Stimulated activated CD4-positive, alpha-beta T cell treated with anti-CD3 and anti-CD28 coated beads, Interleukin-15, amount 100 ng/mL, for 1 hour (primary cell): ENCODE measurements around the gene DIP2C.

Experiments
- DNase-seq, 2 donors: peaks; one replicate each; pipeline ENCODE4 v3.0.0-alpha.2; 2020; ENCODE audit warnings: low read depth in 1 of 2, low spot score in 1 of 2

The DIP2C gene

DNA sequence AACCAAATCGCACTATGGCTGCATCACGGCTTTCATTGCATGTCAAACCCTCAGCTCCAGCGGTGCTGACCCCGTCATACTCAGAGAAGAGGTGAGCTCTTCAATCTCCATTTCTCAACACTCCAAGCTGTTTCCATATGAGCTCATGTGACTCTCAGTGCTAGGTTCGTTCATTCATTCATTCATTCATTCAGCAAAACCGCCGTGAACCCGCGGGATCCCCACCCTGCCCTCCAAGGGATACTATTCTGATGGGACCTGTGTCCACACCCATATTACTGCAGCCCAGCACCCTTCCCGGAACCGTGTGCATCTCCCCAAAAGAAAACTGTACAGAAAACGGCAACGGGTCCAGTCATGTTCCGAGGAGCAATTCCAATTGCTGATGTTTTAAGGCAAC is 184.7 kb downstream of the DIP2C start:
- DNase-seq: no peak

DNA sequence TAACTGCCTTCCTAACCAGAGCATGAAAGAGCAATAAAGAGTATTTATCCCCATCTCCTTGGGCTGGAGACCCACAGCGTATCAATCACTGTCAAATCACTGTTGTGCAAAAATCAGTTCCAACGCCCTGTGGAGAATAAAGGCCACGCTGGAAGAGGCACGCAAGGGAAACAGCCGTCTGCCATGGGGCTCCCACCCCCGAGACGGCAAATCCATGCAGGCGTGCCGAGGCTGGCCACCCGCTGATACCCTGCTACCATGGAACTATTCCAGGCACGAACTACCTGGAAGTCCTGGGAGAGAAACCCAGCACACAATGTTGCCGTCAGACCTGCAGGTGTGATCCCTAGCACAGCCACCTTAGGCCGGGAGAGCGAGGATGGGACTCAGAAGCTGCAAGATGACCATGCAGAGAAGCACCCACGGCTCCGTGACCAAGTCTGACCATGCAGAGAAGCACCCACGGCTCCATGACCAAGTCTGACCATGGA is 185.3 kb downstream of the DIP2C start:
- DNase-seq: no peak

DNA sequence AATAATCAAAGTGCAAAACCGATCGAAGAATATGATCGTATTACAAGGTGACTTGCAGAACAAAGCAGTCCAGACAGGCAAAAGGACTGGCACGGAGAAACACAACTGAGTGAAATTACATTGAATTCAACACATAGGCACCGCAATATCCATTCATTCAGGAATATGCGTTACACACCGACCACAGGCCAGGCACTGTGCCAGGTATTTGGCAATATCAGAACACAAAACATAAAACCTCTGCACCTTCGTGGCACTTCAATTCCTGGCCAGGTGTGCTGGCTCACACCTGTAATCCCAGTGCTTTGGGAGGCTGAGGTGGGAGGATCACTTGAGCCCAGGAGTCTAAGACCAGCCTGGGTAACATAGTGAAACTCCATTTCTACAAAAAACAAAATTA is 187.9 kb downstream of the DIP2C start:
- no peak for DNase-seq

DNA sequence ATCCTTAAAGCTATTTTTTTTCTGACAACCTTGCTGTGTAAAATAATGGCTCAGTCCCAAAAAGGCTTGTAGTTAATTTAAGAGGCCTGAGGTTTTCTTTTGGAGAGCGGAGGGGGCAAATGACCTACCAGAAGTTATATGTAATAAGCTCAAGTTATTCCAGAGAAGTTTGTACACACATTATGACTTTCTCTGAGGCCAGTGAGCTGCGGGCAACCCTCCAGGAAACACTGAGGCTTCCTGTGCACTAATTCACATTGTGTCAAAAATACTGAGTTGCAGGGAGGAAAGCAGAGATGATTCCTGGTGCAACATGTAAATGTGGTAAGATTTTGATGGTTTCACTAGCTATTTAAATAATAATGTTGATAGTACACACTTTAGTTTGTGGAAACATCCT is 188.6 kb downstream of the DIP2C start:
- no peak for DNase-seq

DNA sequence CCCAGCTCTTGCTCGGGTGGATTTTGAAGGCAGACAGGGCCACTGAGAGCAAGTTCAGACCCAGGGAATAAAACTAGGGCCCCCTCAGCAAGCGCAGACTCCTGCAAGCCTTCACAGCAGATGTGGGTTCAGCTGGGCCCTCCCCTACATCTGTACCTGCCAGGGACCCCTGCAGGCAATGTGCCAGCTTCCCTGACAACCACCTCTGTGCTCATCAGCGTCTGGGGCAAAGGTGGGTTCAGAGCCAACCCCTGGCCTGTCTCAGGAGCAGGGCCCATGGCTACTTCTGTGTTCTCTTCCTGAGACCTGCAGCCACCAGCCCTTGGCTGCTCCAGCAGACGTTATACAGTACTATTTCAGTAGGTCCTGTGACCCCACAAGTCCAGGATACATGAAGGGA is 189.5 kb downstream of the DIP2C start:
- DNase-seq: no peak

DNA sequence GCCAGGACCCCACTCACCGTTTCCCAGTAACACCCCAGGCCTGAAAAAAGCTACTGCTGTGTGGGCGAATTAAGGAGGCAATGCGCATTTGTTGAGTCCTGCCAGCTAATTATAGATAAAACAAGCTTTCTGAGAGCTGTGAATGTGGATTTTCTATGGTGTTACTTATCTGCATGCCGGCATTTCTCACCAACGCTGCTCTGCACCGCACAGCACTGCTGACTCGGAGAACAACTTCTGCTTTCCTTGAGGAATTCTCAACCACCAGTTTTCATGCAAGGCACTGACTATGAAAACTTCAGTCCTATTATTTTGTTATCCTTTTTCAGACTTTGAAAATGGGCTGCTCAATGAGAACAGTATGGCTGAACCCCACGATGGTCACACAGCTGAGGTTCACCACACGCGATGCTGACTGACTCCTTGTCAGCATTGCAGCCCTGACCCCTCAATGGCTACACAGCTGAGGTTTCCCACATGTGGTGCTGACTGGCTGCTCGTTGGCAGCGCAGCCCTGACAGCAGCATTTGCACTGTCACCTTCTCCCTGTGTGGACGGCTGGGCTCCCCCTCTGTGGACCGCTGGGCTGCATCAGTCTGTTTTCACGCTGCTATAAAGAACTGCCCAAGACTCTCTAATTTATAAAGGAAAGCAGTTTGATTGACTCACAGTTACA is 190.6 kb downstream of the DIP2C start:
- no peak for DNase-seq

DNA sequence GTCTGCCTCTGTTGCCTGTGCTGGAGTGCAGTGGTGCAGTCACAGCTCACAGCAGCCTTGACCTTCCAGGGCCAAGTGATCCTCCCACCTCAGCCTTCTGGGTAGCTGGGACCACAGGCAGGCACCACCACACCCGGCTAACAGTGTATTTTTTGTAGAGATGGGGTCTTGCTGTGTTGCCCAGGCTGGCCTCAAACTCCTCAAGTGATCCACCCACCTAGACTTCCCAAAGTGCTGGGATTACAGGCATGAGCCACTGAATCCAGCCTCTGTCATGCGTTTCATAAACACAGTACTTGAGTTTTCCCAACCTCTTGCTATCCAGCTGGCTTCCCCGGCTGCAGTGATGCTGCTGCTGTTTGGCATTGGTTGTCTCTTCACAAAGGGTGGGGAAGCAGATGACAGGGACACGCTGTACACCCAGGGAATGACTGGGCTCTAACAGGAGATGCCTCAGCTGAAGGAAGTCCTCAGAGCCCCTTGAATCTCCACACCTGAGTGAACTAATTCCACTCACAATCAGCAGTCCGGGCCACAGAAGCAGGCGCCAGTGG is 191.5 kb downstream of the DIP2C start:
- no peak for DNase-seq

DNA sequence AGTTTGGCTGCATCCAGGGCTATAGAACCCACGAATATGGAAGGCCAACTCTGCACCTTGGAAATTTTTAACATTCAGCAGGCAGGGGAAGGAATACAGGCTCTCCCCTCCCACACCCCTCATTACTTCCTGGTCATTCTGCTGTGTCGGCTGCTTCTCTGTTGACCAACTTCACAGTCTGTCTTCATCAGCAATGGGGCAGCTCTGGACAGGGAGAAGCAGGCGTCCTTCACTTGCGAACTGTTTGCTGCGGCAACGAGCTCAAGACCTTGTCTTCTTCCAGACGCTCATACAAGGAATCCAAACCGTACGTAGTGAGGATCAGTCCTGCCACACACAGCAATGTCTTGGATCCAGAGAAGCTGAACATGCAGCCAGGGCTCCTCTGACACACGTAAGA is 192.2 kb downstream of the DIP2C start:
- no peak for DNase-seq

DNA sequence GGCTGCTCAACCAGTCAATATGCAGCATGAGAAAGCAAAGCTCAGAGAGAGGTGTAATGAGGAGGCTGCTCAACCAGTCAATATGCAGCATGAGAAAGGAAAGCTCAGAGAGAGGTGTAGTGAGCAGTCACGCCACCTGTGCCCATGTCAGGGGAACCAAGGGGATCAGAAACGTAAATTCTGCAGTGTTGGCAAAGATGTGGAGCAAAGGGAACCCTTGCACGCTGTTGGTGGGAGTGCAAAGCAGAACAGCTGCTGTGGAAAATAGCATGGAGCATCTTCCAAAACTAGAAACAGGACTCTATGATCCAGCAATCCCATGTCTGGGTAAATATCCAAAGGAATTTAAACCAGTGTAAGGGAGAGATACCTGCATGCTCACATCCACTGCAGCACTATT is 194.9 kb downstream of the DIP2C start:
- DNase-seq: no peak

DNA sequence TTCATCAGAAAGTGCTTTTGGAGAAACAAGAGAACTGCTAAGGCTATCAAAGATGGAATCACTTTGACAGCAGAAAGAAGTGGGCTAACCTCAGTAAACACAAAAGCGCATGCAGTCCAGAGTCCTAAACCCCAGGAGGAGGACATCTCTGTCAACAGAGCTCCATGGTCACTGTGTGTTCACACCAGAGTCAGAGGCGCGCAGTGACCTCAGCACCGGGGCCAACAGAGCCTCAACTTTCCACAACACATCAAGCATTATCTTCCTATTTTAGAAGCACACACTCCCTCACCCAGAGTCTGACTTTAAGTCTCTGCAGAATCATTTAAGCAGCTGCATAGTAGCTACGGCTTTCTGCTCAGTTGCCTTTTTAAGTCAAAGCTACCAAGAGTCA is 195.3 kb downstream of the DIP2C start:
- no peak for DNase-seq

DNA sequence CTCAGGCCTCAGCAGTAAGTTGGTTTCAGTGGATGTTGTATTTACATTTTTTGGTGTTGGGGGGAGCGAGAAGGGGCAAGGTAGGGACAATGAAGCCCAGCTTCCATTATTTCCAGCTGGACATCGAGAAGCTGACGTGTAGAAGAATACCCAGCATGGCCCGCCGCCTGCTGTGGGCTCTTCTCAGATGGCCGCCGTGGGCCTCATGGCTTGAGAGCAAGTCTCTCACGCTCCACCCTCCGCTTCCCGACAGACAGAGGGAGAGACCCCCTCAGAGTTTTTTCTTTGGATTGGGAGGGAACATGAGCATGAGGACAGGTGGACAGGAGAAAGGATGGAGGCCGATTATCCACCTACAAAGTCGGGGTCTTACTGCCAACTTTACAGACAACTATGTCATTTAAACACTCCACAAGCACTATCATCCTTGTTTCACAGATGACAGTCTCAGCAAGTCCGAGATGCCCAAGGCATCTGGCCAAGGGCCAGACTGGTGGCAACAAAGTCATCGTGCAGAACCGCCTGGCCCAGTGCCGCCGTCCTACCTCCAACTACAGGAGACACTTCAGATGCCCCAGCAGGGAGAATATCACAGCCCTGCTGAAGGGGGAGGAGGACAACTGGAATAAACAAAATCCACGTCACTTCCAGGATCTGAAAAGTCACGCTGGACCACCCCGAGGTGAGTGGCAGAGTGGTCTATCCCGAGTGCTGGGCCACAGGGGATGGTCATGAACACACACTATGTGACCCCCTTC is 195.9 kb downstream of the DIP2C start:
- DNase-seq: no peak

DNA sequence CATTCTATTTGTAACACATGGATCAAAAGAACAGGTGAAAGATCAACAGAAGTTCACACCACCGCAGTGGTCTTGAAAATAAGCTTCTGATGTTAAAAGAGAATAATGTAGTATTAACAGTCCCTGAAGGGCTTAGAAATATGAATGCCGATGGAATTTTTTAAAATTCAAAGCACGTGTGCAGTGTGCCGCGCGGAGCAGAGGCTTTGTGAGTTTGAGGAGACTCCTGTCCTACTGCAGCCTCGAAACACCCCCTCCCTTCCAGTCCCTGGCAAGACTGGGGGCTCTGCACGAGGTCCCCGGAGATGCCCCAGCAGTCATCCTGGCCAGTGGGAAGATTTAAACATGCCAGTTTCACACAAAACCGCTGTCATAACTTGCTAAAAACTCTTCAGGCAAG is 196.6 kb downstream of the DIP2C start:
- DNase-seq: no peak

DNA sequence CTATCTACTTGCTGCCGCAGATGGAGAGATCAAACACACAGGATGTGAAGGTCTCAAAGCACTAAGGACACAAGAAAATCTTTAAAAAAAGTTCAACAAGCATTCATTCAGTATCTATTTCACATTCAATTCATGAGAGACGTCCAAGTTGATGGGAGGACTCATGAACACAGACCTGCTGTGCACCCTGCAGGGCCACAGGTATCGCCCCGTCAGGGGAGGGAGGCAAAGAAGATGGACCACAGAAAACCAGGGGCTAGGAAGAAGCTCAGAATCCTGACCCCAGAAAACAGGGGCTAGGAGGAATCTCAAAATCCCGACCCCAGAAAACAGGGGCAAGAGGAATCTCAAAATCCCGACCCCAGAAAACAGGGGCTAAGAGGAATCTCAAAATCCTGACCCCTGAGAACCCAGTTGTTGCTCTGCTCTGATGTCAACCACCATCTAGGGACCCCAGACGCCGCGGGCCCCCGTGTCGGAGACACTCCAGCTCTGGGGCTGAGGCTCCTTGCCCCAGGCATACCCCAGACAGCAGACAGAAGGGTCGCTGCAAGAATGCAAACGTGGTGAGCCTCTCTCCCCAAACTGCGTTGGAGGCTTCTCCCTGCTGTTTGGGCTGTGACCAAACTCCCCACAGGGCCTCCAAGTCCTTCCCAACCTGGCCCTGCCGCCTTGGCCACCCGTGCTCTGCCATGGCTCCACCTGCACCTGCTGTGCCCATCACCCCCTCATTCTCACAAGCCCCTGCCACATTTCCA is 197.6 kb downstream of the DIP2C start:
- DNase-seq: no peak

DNA sequence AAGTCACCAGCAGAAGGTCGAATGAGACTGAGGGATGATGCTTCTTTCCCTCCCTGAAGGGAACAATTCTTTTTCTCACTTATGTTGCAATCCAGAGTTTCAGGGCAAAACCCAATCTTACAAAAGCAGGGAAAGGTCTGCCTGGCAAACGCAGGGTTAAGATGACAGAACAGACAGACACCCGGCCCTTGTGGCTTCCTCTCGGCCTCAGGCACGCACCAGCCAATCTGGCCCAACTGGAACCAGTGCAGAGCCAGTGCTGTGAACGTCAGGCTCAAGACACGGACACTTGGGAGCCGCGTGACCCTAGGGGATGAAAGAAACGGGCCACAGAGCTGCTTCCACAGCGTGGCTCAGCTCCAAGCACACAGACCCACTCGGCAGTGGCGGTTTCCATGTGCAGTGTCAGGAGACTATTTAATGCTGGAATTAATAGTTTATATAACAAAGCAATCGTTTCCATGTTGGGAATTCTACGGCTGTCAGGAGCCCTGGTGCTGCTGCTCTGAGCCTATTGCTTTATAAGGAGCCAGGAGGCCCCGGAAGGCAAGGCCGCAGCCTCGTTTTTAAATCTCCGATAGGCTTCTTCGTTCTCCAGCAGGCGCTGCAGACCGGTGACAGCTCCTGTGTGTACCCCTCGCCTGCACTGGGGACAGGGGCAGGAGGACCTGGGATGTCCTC is 198.4 kb downstream of the DIP2C start:
- DNase-seq: no peak

DNA sequence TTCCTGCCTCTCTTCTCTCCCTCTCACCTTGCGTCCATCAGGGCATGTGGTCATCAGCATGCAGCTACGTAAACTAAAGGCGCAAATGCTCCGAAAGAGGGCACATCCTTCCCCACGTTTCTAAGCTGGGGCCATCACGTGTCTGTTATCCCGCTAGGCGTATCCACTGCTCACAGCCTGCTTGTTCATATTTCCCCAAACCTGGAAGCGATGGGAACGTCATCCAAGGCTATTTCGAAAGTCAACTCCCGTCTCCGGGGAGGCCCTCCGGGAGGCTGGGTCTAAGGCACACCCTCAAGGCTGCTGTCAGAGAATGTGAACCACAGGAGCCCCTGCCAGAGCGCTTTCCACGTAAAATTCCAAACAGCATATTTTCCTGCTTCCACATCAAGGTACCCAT is 199.2 kb downstream of the DIP2C start:
- DNase-seq: no peak

DNA sequence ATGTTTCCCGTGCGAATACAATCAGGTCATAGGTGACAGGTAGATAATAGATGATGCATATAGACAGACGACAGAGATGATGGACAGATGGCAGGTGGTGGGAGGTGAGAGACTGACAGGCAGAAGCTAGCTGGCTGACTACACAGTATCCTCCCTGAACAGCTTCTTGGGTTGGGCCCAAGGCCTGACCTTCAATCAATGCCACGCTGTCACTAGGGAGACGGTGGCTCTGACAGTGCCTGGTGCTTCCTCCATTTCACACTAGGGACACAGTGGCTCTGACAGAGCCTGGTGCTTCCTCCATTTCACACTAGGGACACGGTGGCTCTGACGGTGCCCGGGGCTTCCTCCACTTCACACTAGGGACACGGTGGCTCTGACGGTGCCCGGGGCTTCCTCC is 200.1 kb downstream of the DIP2C start:
- DNase-seq: no peak

DNA sequence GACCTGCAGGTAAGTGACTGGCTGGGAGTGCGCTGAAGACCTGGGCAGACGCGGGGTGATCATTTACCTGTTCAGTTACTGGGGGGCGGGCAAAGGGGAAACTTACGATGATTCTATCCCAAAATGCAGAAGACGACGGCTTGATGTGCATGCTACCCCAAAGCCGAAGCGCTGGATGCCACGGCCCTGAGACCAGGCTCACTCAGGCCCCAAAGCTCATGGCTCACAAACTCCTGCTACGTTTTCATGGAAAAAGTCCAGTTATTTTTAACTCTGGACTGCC is 200.6 kb downstream of the DIP2C start:
- DNase-seq: no peak

DNA sequence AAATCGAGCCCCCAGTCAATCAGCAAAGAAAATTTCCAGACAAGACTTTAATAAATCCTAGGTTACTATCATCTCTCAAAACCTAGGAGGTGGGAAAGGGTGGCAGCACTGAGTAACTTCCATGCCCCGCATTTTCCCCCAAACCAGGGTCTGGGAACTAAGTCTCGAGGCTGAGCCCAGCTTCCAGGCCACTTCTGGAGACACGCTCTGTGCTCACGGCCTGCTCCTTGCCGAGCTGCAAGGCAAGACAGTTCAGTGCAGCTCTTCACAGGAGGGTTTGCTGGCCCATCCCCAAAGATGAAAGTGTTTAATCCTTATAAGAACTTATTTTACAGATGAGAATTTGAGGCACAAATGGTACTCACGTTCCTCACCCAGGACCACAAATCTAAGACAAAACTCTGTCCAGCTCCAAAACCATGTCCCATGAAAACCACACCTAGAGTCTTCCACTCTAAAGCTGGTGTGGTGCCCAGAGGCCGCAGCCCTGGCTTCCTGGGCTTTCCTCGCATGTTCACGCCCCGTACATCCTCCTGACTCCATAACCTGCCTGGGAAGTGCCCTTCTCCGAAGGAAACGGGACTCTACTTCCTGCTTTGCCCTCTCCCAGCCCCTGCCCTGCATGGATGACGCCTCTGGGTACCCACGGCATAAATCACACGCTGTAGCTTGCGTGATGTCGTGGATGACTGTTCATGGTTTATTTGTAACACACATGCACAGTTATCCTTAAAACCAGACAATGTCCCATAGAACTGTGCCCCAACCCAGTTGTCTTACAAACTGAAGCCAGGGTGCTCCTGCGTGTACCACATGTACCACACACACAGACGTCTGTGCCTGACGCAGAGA is 201.2 kb downstream of the DIP2C start:
- no peak for DNase-seq

DNA sequence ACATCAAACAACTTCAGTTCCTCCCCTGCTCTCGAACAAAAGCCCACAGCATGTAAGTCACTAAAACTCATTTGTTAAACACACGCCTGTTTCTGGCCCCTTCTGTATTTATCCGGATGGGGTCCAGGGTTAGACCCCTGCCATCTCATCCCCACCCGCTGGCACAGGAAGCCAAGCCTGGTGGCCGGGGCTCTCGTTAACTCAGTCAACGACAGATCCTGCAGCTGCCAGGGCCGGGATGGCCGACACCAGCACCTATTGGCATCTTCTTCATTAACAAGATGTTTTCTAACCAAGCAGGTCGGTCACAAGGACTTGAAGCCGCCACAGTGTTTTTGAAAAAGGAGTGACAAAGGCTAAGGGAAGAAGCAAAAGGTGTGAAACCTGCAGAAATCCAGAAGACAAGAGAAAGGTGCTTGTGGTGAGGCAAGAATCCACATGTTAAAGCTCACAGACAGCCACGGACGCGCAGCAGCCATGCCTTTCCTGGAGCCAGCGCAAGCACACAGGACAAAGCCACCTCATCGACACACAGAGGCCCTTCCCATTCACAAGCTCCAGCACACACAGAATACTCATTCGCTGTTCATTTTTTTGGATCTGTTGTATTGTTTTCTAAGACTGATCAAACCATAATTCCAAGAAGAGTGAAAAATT is 202.7 kb downstream of the DIP2C start:
- DNase-seq: no peak

DNA sequence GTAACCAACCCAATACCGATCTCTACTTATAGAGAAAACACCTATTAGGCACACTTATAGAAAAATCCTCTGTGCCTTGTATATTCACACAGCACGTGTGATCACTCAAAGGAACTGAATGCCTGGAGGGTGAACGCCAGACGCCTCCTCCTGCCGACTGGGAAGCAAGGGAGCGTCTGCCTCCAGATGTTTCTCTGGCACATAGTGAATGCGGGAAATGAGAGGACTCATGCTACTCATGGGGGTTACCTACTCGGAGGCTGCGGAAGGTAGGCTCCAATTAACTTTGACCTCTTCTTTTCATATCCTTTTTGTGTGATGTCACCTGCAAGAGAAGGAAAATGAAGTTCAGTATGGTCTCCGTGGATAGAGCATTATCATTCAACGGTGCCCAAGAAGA is 203.3 kb downstream of the DIP2C start:
- DNase-seq: no peak
